WI38 (cell line): ENCODE measurements around the gene UBE3C.

Experiments used
- H3K4me3 ChIP-seq: 2 replicates; pipeline ENCODE4 v1.5.1; 2011; ENCODE audit warnings: low read depth, mild to moderate bottlenecking, control low read depth, low read length
- CTCF ChIP-seq: IDR thresholded peaks from 2 replicates; pipeline ENCODE4 v1.5.1; 2012; ENCODE audit warnings: low read depth, mild to moderate bottlenecking, control low read depth, low read length

The UBE3C gene

DNA sequence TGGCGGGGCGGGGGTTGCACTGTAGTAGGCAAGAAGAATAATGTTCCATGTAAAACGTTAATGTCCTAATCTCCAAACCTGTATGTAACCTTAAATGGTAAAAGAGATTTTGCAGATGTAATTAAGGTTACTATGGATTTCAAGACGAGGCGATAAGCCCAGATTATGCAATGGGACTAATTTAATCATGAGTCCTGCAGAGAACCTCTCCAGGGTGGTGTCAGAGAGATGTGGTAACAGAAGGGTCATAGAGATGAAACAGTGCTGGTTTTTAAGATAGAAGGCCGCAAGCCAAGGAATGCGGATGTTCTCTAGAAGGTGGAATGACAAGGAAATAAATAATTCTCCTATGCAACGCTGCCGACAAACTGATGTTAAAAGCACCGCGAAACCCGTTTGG lies 57.1 kb downstream of the UBE3C start:
- no peak overlapping the region for H3K4me3 ChIP-seq
- TF ChIP-seq CTCF = no peak

DNA sequence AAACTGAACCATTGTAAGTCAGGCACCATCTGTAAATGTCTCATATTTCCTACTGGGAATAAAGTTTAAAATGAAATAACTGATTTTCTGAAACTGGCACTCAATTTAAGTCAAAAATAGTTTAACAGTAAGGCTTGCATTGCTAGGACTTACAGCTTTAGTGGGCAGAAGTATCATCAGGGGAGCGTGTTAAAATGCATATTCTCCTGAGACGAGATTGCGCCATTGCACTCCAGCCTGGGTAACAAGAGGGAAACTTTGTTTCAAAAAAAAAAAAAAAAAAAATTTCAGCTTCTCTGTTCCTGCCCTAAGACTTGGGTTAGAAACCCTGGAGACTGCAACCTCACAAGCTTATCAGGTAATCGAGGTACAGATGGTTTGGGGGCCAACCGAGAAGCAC lies 65.4 kb downstream of the UBE3C start:
- H3K4me3 ChIP-seq = no peak overlapping the region
- no peak for TF ChIP-seq CTCF

DNA sequence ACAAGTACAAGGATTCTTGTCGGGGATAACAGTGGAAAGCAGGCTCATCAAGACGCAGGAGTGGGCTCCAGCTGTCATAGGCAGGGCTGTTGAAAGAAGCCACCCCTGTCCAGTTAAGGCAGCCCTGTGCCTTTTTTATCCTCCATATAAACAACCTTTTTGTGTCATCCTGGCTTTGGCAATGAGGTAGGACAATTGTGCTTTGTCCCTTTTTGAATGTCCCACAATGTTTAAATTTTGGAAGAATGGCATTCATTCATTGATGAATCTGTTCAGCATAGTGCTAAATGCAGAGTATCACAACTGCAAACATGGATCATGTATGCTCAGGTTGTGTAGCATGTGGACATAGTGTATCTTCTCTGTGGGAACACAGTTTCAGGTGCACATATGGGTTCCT lies 66.7 kb downstream of the UBE3C start:
- H3K4me3 ChIP-seq = no peak overlapping the region
- TF ChIP-seq CTCF = no peak

- no peak for TF ChIP-seq CTCF
- no peak overlapping the region for H3K4me3 ChIP-seq
These were observed 70.1 kb downstream of the UBE3C start for GRCh38 chr7:157208571-157209413.

GRCh38 chr7:157210682-157211081 lies 72.0 kb downstream of the UBE3C start:
- H3K4me3 ChIP-seq = no peak overlapping the region
- no peak for TF ChIP-seq CTCF

DNA sequence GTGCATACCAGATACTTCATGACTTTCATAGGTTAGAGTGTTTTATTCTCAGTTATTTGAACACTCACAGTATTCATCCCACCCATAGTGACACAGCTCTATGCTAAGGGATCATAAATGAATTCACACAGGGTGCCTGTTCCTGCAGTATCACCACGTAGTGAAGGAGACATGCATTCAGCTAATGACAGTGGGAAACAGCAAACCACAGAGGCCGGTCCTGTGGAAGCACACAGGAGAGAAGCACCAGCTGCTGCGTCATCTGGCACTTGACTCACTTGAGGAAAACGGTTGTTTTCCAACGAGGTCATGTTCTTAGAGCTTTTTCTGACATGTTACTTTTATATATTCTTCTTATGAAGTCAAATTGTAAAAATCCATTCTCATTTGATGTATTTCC lies 73.0 kb downstream of the UBE3C start:
- no peak for TF ChIP-seq CTCF
- no peak overlapping the region for H3K4me3 ChIP-seq

DNA sequence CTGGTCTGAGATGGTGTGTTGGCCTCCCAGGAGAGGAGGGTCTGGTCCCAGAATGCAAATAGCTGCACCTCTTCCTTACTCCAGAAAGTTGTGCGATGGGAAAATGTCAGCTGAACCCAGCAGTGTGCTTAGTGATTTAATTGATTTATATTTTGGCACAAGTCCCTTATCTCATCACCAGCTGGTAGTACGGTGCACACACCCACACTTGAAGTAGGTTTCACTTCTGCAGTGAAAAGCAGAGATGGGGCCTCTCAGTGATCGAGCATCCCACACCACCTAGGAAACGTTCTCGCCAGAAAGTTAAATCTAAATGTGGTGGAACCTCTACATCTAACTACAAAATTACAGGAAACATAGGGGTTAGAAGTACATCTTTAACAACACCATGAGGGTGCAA lies 80.4 kb downstream of the UBE3C start:
- no peak overlapping the region for H3K4me3 ChIP-seq
- no peak for TF ChIP-seq CTCF
